Testis (tissue), 2 donors: ENCODE results near the gene DCLRE1B.

ENCODE experiments used
- CTCF ChIP-seq, 3 experiments: fragments of 450-650 bp in 2 of 3; fragments of 200-600 bp in 1 of 3; sonication (generic) in 1 of 3; IDR thresholded peaks; one replicate each; pipeline ENCODE4 v1.5.1; 2016 to 2019; ENCODE audit warnings: antibody characterized with exemption in 3 of 3, mild to moderate bottlenecking in 2 of 3, moderate library complexity in 1 of 3
- POLR2A ChIP-seq: fragments of 450-650 bp; IDR thresholded peaks from one replicate; pipeline ENCODE4 v1.6.1; 2017; ENCODE audit warnings: antibody characterized with exemption, mild to moderate bottlenecking, moderate library complexity

DNA sequence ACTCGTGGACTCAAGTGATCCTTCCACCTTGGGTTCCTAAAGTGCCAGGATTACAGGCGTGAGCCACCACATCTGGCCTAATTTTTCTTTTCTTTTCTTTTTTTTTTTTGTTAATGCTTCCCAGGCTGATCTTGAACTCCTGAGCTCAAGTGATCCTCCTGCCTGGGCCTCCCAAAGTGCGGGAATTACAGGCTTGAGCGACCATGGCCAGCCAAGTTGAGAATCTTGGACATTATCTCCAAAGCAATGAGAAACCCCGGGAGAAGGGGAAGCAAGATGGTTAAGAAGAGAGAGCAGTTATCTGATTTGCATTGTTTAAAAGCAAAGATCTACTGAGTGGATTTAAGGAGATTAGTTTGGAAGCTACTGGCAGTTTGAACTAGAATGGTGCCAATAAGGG, 33.1 kb downstream of the DCLRE1B start:
- TF ChIP-seq CTCF (IDR thresholded peaks at IDR 0.05) (no peak), POLR2A (no peak)
